ENCODE measurements around the gene SPTB. TPM values are rescaled to one million over a fixed set of nuclear protein-coding genes. Genes with fewer than 3 reads are reported as not detected.

The SPTB gene
- total and polyA plus RNA-seq, 10 of the 15 experiments (the other 5 are each of a cell fraction or from before 2014, with no cell fraction given) = under 0.01 to 0.04 (median 0.02) TPM; not detected in 4

GRCh38 chr14:64728856-64729255 lies 150.9 kb downstream of the SPTB start (continued):
- TF ChIP-seq REST (IDR thresholded peaks at IDR 0.05; ENCODE audit: low read depth, low read length) (no peak), ETV6 (conservative IDR thresholded peaks at IDR 0.05 in 1 of 2, IDR thresholded peaks at IDR 0.05 in 1 of 2; ENCODE audit: borderline replicate concordance in 1 of 2, low read depth in 1 of 2) (no peak), HSF1 (IDR thresholded peaks at IDR 0.05; ENCODE audit: low read depth, low read length) (no peak)

- DNase-seq (ENCODE audit: low read depth, low spot score) (no peak), ATAC-seq (no peak), FAIRE-seq (no peak)
- no peaks in the 10 kb centered on the region for H3K79me2 ChIP-seq (ENCODE audit: control insufficient read depth, insufficient read depth, low read length)
- H3K4me1 ChIP-seq (ENCODE audit: control insufficient read depth, insufficient read depth, low read length) = no peaks in the 10 kb centered on the region
- no peaks in the 10 kb centered on the region for H3K36me3 ChIP-seq (ENCODE audit: control insufficient read depth in 2 of 2, insufficient read depth in 2 of 2, low read length in 1 of 2)
- H3K4me2 ChIP-seq (ENCODE audit: control insufficient read depth, insufficient read depth) = no peak overlapping the region
- H3K27ac ChIP-seq (ENCODE audit: control insufficient read depth, insufficient read depth) = no peak overlapping the region
- WGBS (ENCODE audit: insufficient coverage, insufficient replicate concordance, low lambda C conversion rate, missing lambda C conversion rate) = 18% methylated on average over 6 of the region's 6 CpGs
- ChIA-PET RAD21 (ENCODE audit: unreplicated experiment) (no interaction called here), SMC1A (ENCODE audit: uncharacterized antibody, unreplicated experiment) (no interaction called here), CTCF (no interaction called here), POLR2A (no interaction called here)
- intact Hi-C loops (cut with micrococcal nuclease; ENCODE audit: unreplicated experiment) (no loop called here), in situ Hi-C loops (cut with MboI) (no loop called here)
- H3K4me3 ChIP-seq = no peak overlapping the region
- H3K27me3 ChIP-seq (replicated peaks in 1 of 2; ENCODE audit: control insufficient read depth in 2 of 2, insufficient read depth in 2 of 2, low read length in 1 of 2) = no peaks in the 10 kb centered on the region; a peak in 3 of 4 replicates
- no peaks in the 10 kb centered on the region for H4K20me1 ChIP-seq (ENCODE audit: control insufficient read depth, insufficient read depth)
- H3K9ac ChIP-seq (ENCODE audit: control insufficient read depth, insufficient read depth, low read length) = no peak overlapping the region
- H3K9me3 ChIP-seq (replicated peaks; ENCODE audit: control insufficient read depth, insufficient read depth, low read length) = no peaks in the 10 kb centered on the region
- H2AFZ ChIP-seq (ENCODE audit: control insufficient read depth, low read depth, low read length) = no peak overlapping the region
- no TSS peak for BruUV-seq (replicated peaks)
- TF ChIP-seq TARDBP (IDR thresholded peaks at IDR 0.05; ENCODE audit: borderline replicate concordance) (no peak), TAF1 (IDR thresholded peaks at IDR 0.05; ENCODE audit: borderline replicate concordance, low read depth, low read length) (no peak), BCLAF1 (IDR thresholded peaks at IDR 0.05) (no peak), DPF2 (IDR thresholded peaks at IDR 0.05) (no peak), RCOR1 (conservative IDR thresholded peaks at IDR 0.05; ENCODE audit: low read depth, low read length) (no peak), CREM (IDR thresholded peaks at IDR 0.05; ENCODE audit: low read depth) (no peak), FOS (IDR thresholded peaks at IDR 0.05; ENCODE audit: borderline replicate concordance, extremely low read depth, insufficient read length) (no peak), HDAC2 (IDR thresholded peaks at IDR 0.05) (no peak), POLR2AphosphoS5 (IDR thresholded peaks at IDR 0.05; ENCODE audit: low read length) (no peak), NR2F1 (conservative IDR thresholded peaks at IDR 0.05) (no peak), RELB (IDR thresholded peaks at IDR 0.05; ENCODE audit: low read depth) (no peak)
Measured at GRCh38 chr14:64728106-64728505, 151.6 kb downstream of the SPTB start.
